RPMI7951 (cell line): ENCODE results near the gene C17orf50. TPM values are rescaled to one million over a fixed set of nuclear protein-coding genes. Genes with fewer than 3 reads are reported as not detected.
A peak's percentile ranks its signal among the peaks of the same experiment; 100 is the strongest.

Experiments
- DNase-seq: peaks from one replicate; pipeline ENCODE4 v3.0.0-alpha.2; 2012; ENCODE audit warnings: low read depth
- total RNA-seq: library from RNA; depleted of rRNA; stranded (reverse); fragments of >200 nt; shearing (Covaris generic); gene quantifications from 2 replicates; pipeline ENCODE4 v1.2.3, GENCODE V29; 2014

C17orf50 gene
- total RNA-seq, 1 experiment from 2014 or later = not detected

GRCh38 chr17:35786941-35787432, 26.3 kb downstream of the C17orf50 start:
- no peak for DNase-seq

DNA sequence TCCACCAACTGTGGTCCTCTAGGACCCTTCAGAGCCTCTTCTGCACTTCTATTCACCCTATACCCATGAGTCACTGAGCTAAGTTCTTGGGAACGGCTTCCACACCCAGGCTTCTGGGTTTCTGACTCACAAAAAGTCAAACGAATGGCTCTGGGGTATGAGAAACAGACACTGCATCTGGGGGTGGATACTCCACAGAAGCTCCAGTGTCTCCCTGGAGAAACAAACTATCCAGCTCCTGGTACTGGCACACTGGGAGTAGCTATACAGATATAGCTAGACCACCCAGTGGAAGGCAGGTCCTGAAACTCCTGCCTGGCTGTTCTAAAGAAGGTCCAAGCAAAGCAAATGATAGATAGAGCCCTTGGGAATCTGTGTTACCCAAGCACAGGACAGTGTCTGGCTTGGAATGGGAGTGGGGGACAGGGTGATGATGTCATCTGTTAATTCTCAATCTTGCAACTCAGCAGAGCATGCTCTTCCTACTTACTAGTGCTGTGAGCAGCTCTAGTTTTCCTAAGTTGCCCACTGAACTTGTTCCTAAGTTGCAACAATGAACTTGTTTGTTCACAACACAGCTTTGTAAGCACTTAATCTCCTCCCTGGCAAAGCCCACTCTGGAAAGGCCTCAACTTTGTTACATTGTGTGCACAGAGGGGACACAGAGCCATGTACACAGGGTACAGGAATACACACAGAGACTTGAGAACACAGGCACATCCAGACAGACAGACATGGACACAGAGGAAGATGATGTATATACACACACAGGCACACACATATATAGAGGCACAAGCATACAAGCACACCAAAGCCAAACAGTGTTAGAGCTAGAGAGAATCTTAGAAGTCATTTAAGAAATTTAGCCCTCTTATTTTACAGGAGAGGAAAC, 28.0 kb downstream of the C17orf50 start:
- DNase-seq = peak; percentile 80

DNA sequence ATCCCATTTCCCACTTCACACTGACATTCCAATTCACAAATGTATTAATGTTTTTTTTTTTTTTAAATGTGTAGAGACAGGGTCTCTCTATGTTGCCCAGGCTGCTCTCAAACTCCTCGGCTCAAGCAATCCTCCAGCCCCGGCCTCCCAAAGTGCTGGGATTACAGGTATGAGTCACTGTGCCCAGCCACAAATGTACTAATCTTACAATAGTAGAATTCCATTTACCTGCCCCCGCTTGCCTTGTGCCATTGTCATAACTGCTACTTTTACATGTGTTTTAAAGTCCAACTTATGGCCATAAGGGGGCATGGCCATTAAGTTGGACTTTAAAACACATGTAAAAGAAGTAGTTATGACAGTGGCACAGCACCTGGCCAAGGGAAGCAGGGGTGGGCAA, 30.2 kb downstream of the C17orf50 start:
- DNase-seq = no peak

DNA sequence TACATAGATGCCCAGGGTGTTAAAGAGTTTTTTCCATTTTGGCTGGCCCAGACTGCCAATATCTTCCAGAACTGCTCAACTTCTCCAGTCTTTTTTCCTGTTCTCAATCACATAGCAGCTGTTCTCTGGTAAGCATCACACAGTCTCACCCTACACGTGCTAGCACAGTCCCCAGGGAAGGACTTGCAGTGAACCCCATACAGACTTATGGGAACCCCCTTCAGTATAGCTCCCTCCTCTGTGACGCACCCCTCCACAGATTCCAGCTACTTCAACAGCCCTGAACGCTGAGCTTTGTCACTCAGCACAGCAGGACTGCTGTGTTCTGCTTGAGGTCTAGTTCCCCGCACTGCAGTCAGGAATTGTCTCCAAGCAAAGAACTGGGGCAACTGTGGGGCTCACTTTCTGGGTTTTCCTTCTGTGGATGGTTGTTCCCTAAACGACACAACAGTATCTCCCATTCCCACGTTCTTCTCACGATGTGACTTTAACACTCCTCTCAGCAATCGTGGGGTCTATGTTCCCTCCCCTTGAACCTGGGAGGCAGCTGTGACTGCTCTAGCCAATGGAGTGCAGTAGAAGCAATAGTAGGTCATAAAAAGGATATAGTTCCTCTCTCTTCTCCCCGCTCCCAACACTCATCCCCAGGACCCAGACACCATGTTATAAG, 31.1 kb downstream of the C17orf50 start:
- no peak for DNase-seq

DNA sequence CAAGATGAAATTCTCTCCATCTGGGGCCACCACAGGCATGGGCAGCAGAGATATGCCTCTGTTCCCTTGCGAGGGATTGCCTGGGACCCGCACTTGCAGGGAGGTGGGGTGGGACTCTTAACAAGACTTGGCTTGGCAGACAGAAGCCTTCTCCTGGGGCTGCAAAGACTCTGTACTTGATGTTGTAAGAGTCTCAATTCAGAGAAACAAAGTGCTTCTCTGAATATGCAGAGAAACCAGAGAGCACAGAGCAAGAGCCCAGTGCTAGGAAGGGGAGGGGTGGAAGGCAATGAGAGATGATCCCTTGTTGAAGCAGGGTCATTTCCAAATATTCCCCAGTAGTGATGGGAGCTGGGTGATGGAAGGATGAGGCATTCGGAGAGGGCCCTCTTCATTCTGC, 32.6 kb downstream of the C17orf50 start:
- no peak for DNase-seq

- peak; percentile 10 for DNase-seq
These were observed 34.6 kb downstream of the C17orf50 start, which contains the start of gene MMP28 for GRCh38 chr17:35795007-35795870. TSS of gene MMP28 (minus strand) at chr17:35795641. CDS start at chr17:35795377, 264 bp downstream.

DNA sequence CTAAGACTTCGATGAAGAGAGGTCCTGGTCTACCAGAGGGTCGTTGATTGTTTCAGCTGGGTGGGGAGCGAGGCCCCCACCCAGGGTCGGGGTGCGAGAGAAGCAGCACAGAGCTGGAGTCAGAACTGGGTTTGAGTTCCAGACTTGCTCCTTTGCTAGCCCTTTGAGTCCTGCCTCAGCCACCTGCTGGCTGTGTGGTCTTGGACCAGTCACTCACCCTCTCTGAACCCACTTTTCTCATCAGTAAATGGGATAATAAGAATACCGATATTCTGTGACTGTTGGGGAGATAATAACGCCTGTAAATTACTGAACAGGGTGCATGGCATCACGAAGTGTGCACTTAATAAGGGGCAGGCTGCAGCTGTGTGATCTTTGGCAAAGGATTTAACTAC, 35.2 kb downstream of the C17orf50 start:
- no peak for DNase-seq

GRCh38 chr17:35796942-35797341, 36.3 kb downstream of the C17orf50 start:
- DNase-seq = no peak

GRCh38 chr17:35797370-35797769, 36.7 kb downstream of the C17orf50 start:
- no peak for DNase-seq

GRCh38 chr17:35797918-35798317, 37.2 kb downstream of the C17orf50 start:
- DNase-seq = no peak

DNA sequence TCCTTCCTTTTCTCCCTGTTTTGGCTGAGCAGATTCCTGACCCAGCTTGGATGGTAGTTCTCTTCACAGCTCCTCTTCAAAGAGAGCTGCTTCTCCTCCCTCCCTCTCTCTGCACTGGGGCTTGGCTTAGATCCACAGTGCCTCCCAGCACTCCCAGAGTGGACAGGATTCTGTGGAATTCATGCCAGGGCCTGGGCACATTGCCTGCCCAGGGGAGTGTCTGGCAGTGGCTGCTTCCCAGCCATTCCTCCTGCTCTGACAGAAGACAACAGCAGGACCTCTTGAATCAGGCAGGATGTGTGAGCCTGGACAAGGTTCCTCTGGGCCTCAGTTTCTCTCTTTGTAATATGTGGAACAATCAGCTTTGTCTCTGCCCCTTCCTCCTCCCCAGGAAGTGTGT, 39.3 kb downstream of the C17orf50 start:
- DNase-seq = peak; percentile 78

DNA sequence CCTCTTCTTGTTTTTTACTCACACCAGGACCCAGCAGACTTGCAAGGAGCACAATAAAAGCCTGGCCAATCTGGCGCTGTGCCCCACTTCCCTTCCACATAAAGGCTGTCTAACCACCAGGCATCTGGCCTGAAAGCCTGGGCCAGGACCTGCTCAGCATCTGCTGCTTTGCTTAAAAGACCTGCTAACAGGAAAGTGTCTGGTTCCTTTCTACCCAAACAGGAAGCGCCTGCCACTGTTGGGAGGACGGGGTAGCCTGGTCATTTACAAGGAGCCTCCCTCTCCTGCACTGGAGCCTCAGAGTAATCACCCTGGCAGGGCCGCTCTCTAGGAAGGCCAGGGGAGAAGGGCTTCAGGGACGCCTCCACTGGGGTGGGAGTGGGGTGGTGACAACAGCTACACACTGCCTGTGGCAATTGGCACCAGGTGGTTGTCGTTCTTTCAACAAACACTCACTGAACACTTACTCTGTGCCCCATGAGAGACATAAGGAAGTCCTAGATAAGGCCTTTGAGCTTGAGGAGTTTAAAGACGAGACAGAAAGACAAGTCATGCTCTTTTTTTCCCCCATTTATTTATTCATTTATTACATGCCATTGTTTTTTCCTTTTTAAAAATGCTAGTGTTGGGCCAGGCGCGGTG, 41.0 kb downstream of the C17orf50 start:
- DNase-seq = peak; percentile 50

DNA sequence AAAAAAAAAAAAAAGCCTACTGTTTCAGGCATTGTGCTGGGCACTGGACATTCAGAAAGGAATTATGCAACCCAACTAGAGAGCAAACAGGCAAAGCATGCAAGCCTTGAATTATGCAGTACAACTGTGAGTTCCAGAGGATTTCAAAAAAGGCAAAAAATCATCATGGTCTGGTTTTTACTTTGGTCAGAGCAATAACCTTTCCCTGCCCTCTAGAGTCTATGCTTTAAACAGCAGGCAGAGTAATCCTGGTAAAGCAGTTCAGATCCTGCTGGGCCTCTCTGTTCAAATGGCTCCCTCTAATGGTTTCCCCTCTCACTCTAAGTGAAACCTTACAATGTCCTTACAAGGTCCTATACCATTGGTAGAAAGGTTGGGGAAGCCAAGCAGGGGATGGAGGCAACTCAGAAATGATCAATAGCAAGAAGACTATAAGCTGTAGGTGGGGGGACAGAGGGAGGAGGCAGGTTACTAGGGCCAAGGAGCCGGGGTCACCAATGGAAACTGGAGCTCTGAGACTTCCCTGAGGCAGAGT, 44.0 kb downstream of the C17orf50 start:
- DNase-seq = peak; percentile 81

DNA sequence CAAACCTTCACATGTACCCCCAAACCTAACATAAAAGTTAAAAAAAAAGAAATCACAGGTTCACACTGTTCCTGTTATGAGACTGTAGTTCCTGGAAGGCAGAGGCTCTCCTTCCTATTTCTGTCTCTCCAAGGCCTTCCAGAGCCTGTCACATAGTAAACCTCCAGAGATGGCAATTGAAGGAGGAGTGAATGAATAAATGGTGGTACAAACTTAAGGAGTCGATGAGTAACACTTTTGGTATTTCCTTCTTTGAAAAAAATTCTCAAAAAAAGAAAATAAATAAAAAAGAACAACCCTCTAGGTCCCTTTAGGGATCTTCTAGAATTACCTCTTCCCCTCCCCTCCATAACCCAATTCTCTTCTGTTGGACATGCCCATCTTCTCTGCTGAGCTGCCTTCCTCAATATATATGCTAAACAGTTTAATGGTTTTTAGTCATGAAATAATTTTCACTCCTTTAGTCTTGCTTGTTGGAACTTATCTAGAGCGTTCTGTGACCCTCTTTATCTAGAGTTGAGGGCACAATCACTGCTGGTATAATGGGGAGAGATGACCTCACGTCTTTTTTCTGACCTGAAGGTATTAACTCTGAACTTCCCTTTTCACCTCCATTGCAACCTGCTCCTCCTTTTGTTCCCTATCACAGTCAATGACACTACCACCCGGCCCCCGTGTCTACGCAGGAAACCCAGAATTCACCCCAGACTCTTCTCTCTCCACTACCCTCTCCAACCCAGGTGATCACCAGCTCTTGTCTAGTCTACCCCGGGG, 46.9 kb downstream of the C17orf50 start:
- DNase-seq = peak; percentile 31

DNA sequence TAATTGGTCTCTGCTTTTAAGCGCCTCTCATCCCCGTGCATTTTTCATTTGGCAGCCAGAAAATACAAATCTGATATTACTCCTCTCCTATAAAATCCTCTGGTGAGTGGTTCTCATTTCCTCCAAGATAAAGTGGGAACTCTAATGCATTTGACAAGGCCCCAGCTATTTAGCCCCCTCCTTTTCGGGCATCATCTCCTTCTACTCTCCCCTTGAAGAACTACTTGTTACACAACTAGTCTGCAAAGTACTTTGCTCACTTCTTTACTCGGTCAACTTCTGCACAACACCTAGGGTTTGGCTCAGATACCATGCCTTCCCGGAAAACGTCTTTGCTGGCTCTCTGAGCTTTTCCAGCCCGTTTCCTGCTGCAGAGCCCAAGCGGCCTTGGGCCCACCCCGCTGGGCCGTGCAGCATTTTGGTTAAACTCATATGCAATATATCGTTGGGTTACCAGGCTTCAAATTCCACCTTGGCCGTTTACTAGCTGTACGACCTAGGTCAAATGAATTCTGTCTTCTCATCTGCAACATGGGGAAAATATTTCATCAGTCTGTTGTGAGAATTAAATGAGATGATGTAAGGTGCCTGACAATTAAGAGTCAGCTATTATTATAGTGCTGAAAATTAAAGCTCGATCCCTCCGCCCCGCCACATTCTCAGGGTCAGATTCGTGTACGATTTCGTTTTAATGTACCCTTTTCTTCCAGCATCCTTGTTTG, 47.7 kb downstream of the C17orf50 start:
- DNase-seq = peak; percentile 6

- peak; percentile 98 for DNase-seq
These were observed 48.5 kb downstream of the C17orf50 start, which contains the start of gene TAF15 for GRCh38 chr17:35808962-35809854. TSS of gene TAF15 (plus strand) at chr17:35809484. CDS start at chr17:35809570, 86 bp downstream.

DNA sequence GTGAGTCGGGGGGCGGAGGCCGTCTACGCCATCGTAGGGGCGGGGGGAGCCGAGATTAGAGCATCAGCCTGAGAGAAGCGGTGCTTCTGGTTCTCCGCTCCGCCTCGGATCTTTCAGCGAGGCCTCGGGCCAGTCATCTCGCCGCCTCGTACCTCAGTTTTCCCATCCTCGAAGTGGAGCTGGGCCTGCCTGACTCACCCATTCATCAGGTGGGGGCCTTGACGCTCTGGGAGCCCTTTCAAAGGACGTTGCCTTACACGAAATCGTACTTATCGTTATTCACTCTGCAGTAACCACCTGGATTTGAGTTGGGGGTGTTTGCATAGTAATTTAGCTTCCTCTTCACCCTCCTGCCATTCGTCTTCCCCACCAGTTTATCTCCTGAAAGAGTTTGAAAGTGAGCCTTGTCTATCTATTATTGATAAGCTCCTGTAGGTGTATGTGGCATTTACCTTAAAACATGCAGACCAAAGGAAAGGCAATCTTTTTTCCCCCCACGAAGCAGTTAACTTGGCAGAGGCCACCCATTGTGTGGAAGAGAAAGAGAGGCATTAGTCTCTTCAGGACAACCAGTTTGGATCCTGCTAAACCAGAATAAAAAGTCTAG, 49.3 kb downstream of the C17orf50 start:
- DNase-seq = no peak

DNA sequence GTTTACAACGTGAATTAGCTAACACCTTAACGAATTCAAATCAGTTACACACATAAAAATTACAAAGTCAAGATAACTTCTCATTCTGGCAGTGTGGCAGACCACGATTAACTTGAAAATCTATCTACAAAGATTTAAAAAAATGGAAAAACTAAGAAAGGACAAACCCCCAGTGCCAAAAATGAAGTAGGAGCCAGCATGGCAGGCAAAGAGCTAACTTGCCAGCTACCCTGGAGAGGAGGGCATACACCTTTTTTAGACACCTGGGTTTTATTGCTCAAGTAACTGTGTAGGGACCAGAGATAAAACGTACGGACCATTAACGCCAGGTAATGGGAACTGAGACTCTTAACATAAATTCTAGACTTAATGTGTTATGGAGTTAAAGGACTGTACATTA, 51.1 kb downstream of the C17orf50 start:
- DNase-seq = no peak
